Upper lobe of left lung (tissue), 6 donors: ENCODE data around the gene MBNL2. TPM values are rescaled to one million over a fixed set of nuclear protein-coding genes. Genes with fewer than 3 reads are reported as not detected.

Experiments used
- ATAC-seq, 2 donors: fragments of 200-7000 bp; cut with Tn5 transposase; one replicate each; pipeline ENCODE4 v1.9.1; 2022; ENCODE audit warnings: mild to moderate bottlenecking in 2 of 2, moderate library complexity in 2 of 2; ENCODE audit not compliant: low FRiP score in 2 of 2
- DNase-seq, 2 donors: peaks; one replicate each; pipeline ENCODE4 v3.0.0-alpha.2; 2019 to 2020
- H3K27ac ChIP-seq, 4 donors: fragments of 200-600 bp; sonication (generic); one replicate each; pipeline ENCODE4 v1.5.1; 2016 to 2019
- H3K27me3 ChIP-seq, 4 donors: fragments of 200-600 bp; sonication (generic); one replicate each; pipeline ENCODE4 v1.5.1; 2017 to 2019
- H3K36me3 ChIP-seq, 4 donors: fragments of 200-600 bp; sonication (generic); one replicate each; pipeline ENCODE4 v1.5.1; 2016 to 2019
- H3K4me1 ChIP-seq, 4 donors: fragments of 200-600 bp; sonication (generic); one replicate each; pipeline ENCODE4 v1.5.1; 2018 to 2019
- H3K4me3 ChIP-seq, 4 donors: fragments of 200-600 bp; sonication (generic); one replicate each; pipeline ENCODE4 v1.5.1; 2017 to 2019; ENCODE audit warnings: mild to moderate bottlenecking in 2 of 4, moderate library complexity in 1 of 4
- H3K9me3 ChIP-seq, 4 donors: fragments of 200-600 bp; sonication (generic); one replicate each; pipeline ENCODE4 v1.5.1; 2018 to 2019
- EP300 ChIP-seq, 4 donors: sonication (generic); formaldehyde crosslinking; IDR thresholded peaks; one replicate each; pipeline ENCODE4 v1.5.1; 2017; ENCODE audit warnings: antibody characterized with exemption in 4 of 4, control low read depth in 2 of 4
- POLR2A ChIP-seq, 4 donors: fragments of 450-650 bp; IDR thresholded peaks; one replicate each; pipeline ENCODE4 v1.5.1; 2016 to 2017; ENCODE audit warnings: antibody characterized with exemption in 4 of 4, mild to moderate bottlenecking in 2 of 4
- POLR2AphosphoS5 ChIP-seq, 2 donors: sonication (generic); formaldehyde crosslinking; IDR thresholded peaks; one replicate each; pipeline ENCODE4 v1.5.1; 2017; ENCODE audit warnings: antibody characterized with exemption in 2 of 2
- WGBS, 2 donors: methylation state at CpG; one replicate each; pipeline ENCODE4 v1.1.5; 2017 to 2018; 5-methylcytosine and 5-hydroxymethylcytosine counted together
- total RNA-seq, 6 donors: library from RNA; depleted of rRNA in 4 of 6; stranded (reverse); fragments of >200 nt in 4 of 6; gene quantifications; one replicate each; pipeline versions ENCODE4 v1.1.0 to v1.2.1, GENCODE V29; 2016 to 2021
- TF ChIP-seq, protein P1 (sequence below), 6 experiments: fragments of 450-650 bp in 4 of 6; fragments of 200-600 bp in 2 of 6; sonication (generic) in 2 of 6; IDR thresholded peaks; one replicate each; pipeline ENCODE4 v1.5.1; 2016 to 2019; ENCODE audit warnings: antibody characterized with exemption in 6 of 6
- donor health status: DM: no; HTN: no; CAD: no; lungs with moderate emphysema.
- donor health status: DM: no; HTN: yes; CAD: no; lungs with severe emphysema.

Gene MBNL2
- total RNA-seq, 6 donors from 2014 or later: 40.9 to 78.4 (median 51.3) TPM

DNA sequence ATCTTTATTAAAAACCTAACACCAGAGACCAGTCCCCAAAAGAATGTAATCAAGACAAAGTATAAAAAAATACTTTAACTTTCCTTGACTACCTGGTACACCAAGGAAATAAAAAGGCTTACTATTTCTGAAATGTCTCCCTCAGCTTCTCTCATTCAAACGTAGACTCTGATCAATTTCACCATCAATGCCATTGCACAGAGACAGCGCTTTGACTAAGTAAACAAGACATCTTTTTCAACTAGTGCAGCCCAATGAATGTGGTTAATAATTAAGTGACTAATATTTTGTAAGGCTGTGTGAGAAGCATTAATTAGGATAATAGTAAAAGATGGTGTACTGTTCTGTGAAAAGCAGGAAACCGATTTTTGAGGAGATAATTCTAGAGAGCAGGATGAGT is 204.6 kb downstream of the MBNL2 start:
- DNase-seq (no peak), ATAC-seq (no peak)
- no peak for TF ChIP-seq POLR2AphosphoS5 (IDR thresholded peaks at IDR 0.05)
- no peak for TF ChIP-seq EP300 (IDR thresholded peaks at IDR 0.05)
- TF ChIP-seq, protein P1, sequence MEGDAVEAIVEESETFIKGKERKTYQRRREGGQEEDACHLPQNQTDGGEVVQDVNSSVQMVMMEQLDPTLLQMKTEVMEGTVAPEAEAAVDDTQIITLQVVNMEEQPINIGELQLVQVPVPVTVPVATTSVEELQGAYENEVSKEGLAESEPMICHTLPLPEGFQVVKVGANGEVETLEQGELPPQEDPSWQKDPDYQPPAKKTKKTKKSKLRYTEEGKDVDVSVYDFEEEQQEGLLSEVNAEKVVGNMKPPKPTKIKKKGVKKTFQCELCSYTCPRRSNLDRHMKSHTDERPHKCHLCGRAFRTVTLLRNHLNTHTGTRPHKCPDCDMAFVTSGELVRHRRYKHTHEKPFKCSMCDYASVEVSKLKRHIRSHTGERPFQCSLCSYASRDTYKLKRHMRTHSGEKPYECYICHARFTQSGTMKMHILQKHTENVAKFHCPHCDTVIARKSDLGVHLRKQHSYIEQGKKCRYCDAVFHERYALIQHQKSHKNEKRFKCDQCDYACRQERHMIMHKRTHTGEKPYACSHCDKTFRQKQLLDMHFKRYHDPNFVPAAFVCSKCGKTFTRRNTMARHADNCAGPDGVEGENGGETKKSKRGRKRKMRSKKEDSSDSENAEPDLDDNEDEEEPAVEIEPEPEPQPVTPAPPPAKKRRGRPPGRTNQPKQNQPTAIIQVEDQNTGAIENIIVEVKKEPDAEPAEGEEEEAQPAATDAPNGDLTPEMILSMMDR (IDR thresholded peaks at IDR 0.05): no peak
- no peak for TF ChIP-seq POLR2A (IDR thresholded peaks at IDR 0.05)
- Histone ChIP-seq H3K27ac (no peak overlapping the region), H3K4me3 (no peak overlapping the region), H3K9me3 (no peaks in the 10 kb centered on the region), H3K4me1 (peaks cover 0 to under 1% (median under 1%) of the 10 kb centered on the region in 4 donors), H3K27me3 (no peaks in the 10 kb centered on the region), H3K36me3 (no peaks in the 10 kb centered on the region)
- 83 to 88% methylated on average over 3 of the region's 3 CpGs for WGBS, 2 donors

DNA sequence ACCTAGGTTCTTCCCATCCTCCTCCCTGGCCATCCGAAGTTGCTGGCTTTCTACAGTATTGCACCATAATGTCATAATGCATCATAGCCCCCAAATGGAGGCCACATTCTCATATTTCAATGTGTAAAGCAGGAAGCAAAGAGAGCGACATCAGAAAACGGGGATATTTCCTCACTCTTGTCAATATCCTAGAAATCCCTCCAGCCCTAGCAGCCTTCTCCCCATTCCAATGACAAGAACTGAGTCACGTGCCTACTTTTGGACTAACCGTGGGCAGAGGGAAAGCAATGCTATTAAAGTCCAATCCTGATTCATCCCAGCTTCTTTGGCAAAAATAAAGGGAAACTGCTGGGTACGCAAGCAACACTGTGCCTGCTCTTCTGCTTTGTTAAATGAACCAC is 207.5 kb downstream of the MBNL2 start:
- H3K27ac ChIP-seq: peak overlapping the region in 1 of 4 donors; percentile 22
- peak overlapping the region in 1 of 4 donors; percentile 6 for H3K4me3 ChIP-seq
- 54 to 74% methylated on average over 6 of the region's 6 CpGs for WGBS, 2 donors
- no peaks in the 10 kb centered on the region for H3K36me3 ChIP-seq
- no peaks in the 10 kb centered on the region for H3K9me3 ChIP-seq
- DNase-seq: no peak
- TF ChIP-seq POLR2AphosphoS5 (IDR thresholded peaks at IDR 0.05) (no peak), EP300 (IDR thresholded peaks at IDR 0.05) (no peak), POLR2A (IDR thresholded peaks at IDR 0.05) (no peak)
- TF ChIP-seq, protein P1 (IDR thresholded peaks at IDR 0.05): no peak
- peaks cover 0 to 9% (median 5%) of the 10 kb centered on the region in 4 donors for H3K4me1 ChIP-seq
- no peak for ATAC-seq
- no peaks in the 10 kb centered on the region for H3K27me3 ChIP-seq

DNA sequence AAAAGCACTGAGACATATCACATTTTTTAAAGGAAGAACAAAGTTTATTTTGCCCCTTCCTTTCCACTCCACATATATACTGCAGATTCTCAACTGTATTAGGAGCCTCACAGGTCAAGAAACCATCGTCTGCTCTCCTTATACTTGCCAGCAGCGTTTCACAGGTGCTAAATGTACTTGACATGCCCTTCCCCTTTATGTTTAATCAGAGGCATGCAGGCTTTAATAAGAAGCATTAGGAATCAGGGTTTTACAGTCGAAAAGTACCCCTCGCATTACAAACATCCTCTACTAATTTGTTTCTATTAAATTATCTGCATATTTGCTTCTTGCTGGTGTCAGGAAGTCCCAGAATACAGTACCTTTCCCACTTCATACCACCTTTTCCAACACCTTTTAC is 208.2 kb downstream of the MBNL2 start:
- ATAC-seq (no peak), DNase-seq (no peak)
- no peak for TF ChIP-seq POLR2AphosphoS5 (IDR thresholded peaks at IDR 0.05)
- TF ChIP-seq, protein P1 (IDR thresholded peaks at IDR 0.05): no peak
- no peak for TF ChIP-seq EP300 (IDR thresholded peaks at IDR 0.05)
- TF ChIP-seq POLR2A (IDR thresholded peaks at IDR 0.05): no peak
- H3K9me3 ChIP-seq: no peaks in the 10 kb centered on the region
- H3K4me1 ChIP-seq: peaks cover 0 to 9% (median 5%) of the 10 kb centered on the region in 4 donors
- WGBS, 2 donors: 51 to 71% methylated on average over 4 of the region's 4 CpGs
- H3K36me3 ChIP-seq: no peaks in the 10 kb centered on the region
- no peaks in the 10 kb centered on the region for H3K27me3 ChIP-seq
- H3K4me3 ChIP-seq: no peak overlapping the region
- H3K27ac ChIP-seq: no peak overlapping the region

DNA sequence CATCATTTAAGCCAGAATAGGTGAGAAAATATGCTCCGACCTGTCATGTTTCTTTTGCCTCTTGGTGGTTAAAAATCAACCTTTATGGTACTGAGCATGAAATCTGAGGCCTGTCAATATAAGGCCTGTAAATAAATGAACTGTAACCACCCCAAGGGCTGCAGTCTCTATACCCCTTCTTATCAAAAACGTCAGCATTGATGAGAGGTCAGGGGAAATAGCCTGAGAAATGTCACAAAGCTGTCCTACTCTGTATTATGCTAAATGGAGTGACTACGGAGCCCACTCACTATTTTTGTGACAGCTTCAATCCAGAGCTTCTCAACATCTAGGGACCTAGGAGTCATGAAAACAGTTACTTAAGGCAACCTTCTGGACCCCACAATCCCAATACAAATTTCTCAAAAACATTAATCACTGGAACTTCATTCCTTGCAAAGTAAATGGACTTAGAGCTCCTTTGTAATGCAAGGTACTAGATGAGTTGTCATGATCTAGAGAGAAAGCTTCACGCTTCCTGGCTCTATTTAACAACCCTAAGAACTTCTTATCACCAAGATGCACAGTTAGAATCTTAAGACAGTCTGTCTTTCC is 209.1 kb downstream of the MBNL2 start:
- Histone ChIP-seq H3K27ac (no peak overlapping the region), H3K4me1 (peaks cover 3 to 16% (median 9%) of the 10 kb centered on the region in 4 donors), H3K27me3 (no peaks in the 10 kb centered on the region), H3K36me3 (no peaks in the 10 kb centered on the region), H3K9me3 (no peaks in the 10 kb centered on the region), H3K4me3 (no peak overlapping the region)
- no peak for ATAC-seq
- WGBS, 2 donors: 82 to 91% methylated on average over 4 of the region's 4 CpGs
- no peak for TF ChIP-seq EP300 (IDR thresholded peaks at IDR 0.05)
- TF ChIP-seq, protein P1 (IDR thresholded peaks at IDR 0.05): no peak
- TF ChIP-seq POLR2AphosphoS5 (IDR thresholded peaks at IDR 0.05): no peak
- TF ChIP-seq POLR2A (IDR thresholded peaks at IDR 0.05): no peak
- DNase-seq: no peak
